ENCODE results near the gene IGSF5. TPM values are rescaled to one million over a fixed set of nuclear protein-coding genes. Genes with fewer than 3 reads are reported as not detected.

The IGSF5 gene
- total and polyA plus RNA-seq, 10 of the 15 experiments (the other 5 are each of a cell fraction or from before 2014, with no cell fraction given) = not detected

DNA sequence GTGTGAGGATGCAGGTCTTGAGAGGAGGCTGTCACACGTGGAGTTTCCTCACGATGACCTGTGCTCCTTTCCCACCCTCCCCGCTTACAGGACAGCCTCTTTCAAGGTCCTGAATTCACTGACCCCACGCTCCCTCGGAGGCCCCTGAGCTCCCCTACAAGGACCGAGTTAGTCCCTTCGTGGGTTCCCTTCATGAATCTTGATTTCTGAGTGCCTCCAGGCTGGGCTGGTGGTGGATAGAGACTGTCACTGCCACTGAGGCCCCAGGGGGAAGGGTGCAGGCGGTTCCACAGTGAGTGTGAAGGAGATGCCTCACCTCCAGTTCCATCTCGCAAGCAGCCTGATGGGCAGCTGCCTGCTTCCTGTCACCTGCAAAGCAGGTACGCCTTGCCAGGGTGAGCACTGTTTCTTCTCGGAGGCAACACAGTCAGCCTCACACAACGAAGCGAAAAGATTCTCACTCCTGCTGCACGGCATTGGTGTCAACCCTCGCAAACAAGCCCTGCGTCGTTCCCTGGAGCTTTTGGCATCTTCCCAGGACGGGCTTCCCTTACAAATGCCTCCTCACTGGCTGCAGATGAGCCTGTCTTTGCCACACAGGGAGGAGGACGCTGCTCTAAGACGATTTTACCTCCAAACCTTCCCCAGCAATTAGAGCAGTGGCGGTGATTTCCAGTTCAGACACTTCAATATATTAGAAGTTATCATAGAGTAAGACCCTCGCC lies 95.6 kb downstream of the IGSF5 start:
- Histone ChIP-seq H3K27ac (ENCODE audit: control insufficient read depth, insufficient read depth) (no peak overlapping the region), H3K79me2 (ENCODE audit: control insufficient read depth, insufficient read depth, low read length) (no peaks in the 10 kb centered on the region), H3K4me1 (ENCODE audit: control insufficient read depth, insufficient read depth, low read length) (no peaks in the 10 kb centered on the region), H2AFZ (ENCODE audit: control insufficient read depth, low read depth, low read length) (no peak overlapping the region), H3K27me3 (replicated peaks in 1 of 2; ENCODE audit: control insufficient read depth in 2 of 2, insufficient read depth in 2 of 2, low read length in 1 of 2) (no peaks in the 10 kb centered on the region), H3K9me3 (replicated peaks; ENCODE audit: control insufficient read depth, insufficient read depth, low read length) (no peaks in the 10 kb centered on the region; the same call in 2 of the 3 replicates), H3K36me3 (ENCODE audit: control insufficient read depth in 2 of 2, insufficient read depth in 2 of 2, low read length in 1 of 2) (no peaks in the 10 kb centered on the region), H3K4me3 (no peak overlapping the region), H3K9ac (ENCODE audit: control insufficient read depth, insufficient read depth, low read length) (no peak overlapping the region), H4K20me1 (ENCODE audit: control insufficient read depth, insufficient read depth) (no peaks in the 10 kb centered on the region), H3K4me2 (ENCODE audit: control insufficient read depth, insufficient read depth) (no peak overlapping the region)
- 20% methylated on average over 22 of the region's 22 CpGs for WGBS (ENCODE audit: insufficient coverage, insufficient replicate concordance, low lambda C conversion rate, missing lambda C conversion rate)
- RAD21 ChIA-PET (ENCODE audit: unreplicated experiment) = no interaction called here
- DNase-seq (ENCODE audit: low read depth, low spot score) (no peak), FAIRE-seq (no peak), ATAC-seq (no peak)
- POLR2A ChIA-PET = no interaction called here
- intact Hi-C loops (cut with micrococcal nuclease; ENCODE audit: unreplicated experiment) = no loop called here
- in situ Hi-C loops (cut with MboI) = no loop called here
- no TSS peak for BruUV-seq (replicated peaks)
- CTCF ChIA-PET = no interaction called here
- SMC1A ChIA-PET (ENCODE audit: uncharacterized antibody, unreplicated experiment) = no interaction called here
- TF ChIP-seq ZZZ3 (IDR thresholded peaks at IDR 0.05; ENCODE audit: control insufficient read depth, insufficient read length, low read depth) = no peak
- no peak for TF ChIP-seq MYC (IDR thresholded peaks at IDR 0.05; ENCODE audit: insufficient read depth, insufficient read length, insufficient replicate concordance, low read length, severe bottlenecking)
- no peak for TF ChIP-seq ZNF217 (IDR thresholded peaks at IDR 0.05)
- TF ChIP-seq IRF4 (IDR thresholded peaks at IDR 0.05; ENCODE audit: low read depth, low read length) = no peak
- TF ChIP-seq, protein P1, sequence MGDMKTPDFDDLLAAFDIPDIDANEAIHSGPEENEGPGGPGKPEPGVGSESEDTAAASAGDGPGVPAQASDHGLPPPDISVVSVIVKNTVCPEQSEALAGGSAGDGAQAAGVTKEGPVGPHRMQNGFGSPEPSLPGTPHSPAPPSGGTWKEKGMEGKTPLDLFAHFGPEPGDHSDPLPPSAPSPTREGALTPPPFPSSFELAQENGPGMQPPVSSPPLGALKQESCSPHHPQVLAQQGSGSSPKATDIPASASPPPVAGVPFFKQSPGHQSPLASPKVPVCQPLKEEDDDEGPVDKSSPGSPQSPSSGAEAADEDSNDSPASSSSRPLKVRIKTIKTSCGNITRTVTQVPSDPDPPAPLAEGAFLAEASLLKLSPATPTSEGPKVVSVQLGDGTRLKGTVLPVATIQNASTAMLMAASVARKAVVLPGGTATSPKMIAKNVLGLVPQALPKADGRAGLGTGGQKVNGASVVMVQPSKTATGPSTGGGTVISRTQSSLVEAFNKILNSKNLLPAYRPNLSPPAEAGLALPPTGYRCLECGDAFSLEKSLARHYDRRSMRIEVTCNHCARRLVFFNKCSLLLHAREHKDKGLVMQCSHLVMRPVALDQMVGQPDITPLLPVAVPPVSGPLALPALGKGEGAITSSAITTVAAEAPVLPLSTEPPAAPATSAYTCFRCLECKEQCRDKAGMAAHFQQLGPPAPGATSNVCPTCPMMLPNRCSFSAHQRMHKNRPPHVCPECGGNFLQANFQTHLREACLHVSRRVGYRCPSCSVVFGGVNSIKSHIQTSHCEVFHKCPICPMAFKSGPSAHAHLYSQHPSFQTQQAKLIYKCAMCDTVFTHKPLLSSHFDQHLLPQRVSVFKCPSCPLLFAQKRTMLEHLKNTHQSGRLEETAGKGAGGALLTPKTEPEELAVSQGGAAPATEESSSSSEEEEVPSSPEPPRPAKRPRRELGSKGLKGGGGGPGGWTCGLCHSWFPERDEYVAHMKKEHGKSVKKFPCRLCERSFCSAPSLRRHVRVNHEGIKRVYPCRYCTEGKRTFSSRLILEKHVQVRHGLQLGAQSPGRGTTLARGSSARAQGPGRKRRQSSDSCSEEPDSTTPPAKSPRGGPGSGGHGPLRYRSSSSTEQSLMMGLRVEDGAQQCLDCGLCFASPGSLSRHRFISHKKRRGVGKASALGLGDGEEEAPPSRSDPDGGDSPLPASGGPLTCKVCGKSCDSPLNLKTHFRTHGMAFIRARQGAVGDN (IDR thresholded peaks at IDR 0.05) = no peak
- no peak for TF ChIP-seq NKRF (conservative IDR thresholded peaks at IDR 0.05)
- no peak for TF ChIP-seq WRNIP1 (IDR thresholded peaks at IDR 0.05; ENCODE audit: borderline replicate concordance, low read depth, low read length)
- TF ChIP-seq TBL1XR1 (IDR thresholded peaks at IDR 0.05; ENCODE audit: low read depth, low read length) = no peak
- TF ChIP-seq E2F8 (IDR thresholded peaks at IDR 0.05; ENCODE audit: low read depth, partially characterized antibody) = no peak
- TF ChIP-seq EZH2 (IDR thresholded peaks at IDR 0.05; ENCODE audit: borderline replicate concordance, control insufficient read depth, low read depth, low read length) = no peak
- TF ChIP-seq IRF3 (IDR thresholded peaks at IDR 0.05) = no peak
- TF ChIP-seq JUND (IDR thresholded peaks at IDR 0.05; ENCODE audit: low read depth, low read length) = no peak
- TF ChIP-seq HCFC1 (IDR thresholded peaks at IDR 0.05; ENCODE audit: low read length) = no peak
- no peak for TF ChIP-seq RUNX3 (IDR thresholded peaks at IDR 0.05; ENCODE audit: low read length)

Measured in GM12878 (cell line).